HuH-7.5 (cell line): Measurements from ENCODE around the gene BABAM2.
A peak's percentile ranks its signal among the peaks of the same experiment; 100 is the strongest.

Experiments used
- DNase-seq: peaks from one replicate; pipeline ENCODE4 v3.0.0; 2011; ENCODE audit warnings: low spot score

The BABAM2 gene

DNA sequence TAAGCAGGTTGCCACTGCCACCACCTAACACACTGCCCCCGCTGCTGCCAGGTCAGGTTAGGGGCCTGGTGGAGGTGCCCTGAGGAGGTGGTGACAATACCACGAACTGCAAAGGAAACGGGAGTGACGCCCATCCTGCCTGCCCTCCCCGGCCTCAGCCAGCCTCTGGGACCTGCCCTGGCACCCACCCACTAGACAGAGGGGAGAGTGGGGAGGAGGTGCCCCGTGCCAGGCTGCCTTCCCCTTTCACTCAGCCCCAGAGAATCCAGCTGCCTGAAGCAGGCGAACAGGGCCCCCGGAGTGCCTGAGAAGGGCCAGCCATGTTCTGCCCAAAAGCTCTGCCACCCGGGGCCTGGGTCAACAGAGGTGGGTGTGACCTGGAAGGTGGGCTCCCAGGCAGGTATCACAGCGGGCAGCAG is 457.6 kb downstream of the BABAM2 start:
- no peak for DNase-seq

GRCh38 chr2:28348921-28349320 is 458.4 kb downstream of the BABAM2 start:
- no peak for DNase-seq

- no peak for DNase-seq
Measured at GRCh38 chr2:28349546-28350165, 459.1 kb downstream of the BABAM2 start.

- DNase-seq: no peak
Measured at GRCh38 chr2:28350196-28350595, 459.7 kb downstream of the BABAM2 start.

DNA sequence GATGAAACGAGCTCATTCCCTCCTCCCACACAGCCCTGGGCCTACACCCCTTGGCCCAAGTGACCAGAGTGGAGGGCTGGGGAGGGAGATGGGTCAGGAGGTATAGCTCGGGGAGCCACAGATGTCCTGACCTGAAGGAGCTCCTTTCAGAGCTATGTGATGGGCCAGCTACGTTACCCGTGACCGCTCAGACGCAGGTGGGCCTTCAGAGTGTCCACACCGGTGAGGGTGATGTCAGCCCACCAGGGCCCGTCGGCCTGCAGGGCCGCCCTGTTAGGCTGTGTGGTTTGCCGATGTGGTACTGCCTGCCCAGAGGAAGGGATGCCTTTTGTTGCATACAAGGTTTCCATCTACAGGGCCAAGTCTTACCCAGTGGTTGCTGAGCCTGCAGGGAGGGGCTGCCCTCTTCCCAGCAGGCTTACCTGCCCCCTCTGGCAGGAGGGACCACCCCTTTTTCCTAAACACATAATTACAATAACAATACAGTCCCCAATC is 460.3 kb downstream of the BABAM2 start:
- DNase-seq: no peak

GRCh38 chr2:28351621-28352020 is 461.1 kb downstream of the BABAM2 start:
- no peak for DNase-seq

GRCh38 chr2:28352104-28352503 is 461.6 kb downstream of the BABAM2 start:
- DNase-seq: no peak

GRCh38 chr2:28352610-28353195 is 462.2 kb downstream of the BABAM2 start:
- DNase-seq: no peak

- no peak for DNase-seq
Measured at GRCh38 chr2:28354920-28355520, 464.5 kb downstream of the BABAM2 start.

DNA sequence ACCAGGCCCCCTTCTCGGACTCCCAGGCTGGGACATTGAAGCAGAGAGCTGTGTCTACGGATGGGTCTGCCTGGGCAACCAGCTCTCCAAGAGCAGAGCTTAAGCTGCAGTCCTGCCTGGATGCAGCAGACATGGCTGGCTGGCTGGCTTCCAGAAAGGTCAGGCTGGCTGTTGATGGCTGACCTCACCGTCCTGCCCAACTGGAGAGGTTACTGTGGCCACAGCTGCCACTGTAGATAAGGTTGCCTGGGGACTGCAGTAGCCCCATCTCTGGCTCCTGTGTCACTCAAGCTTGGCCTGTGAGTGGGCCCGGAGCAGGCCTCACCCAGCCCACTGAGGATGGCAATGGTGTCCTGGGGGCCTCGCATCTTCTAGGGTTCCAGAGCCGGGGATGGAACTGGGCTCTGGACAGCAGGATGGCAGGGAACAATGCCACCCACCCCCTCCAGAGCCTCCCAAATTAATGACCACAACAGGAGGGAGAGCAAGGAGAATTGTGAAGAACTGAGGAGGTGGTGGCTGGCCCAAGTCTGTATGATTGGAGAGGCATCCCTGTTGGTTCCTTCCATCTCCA is 465.1 kb downstream of the BABAM2 start:
- DNase-seq: peak; percentile 68

DNA sequence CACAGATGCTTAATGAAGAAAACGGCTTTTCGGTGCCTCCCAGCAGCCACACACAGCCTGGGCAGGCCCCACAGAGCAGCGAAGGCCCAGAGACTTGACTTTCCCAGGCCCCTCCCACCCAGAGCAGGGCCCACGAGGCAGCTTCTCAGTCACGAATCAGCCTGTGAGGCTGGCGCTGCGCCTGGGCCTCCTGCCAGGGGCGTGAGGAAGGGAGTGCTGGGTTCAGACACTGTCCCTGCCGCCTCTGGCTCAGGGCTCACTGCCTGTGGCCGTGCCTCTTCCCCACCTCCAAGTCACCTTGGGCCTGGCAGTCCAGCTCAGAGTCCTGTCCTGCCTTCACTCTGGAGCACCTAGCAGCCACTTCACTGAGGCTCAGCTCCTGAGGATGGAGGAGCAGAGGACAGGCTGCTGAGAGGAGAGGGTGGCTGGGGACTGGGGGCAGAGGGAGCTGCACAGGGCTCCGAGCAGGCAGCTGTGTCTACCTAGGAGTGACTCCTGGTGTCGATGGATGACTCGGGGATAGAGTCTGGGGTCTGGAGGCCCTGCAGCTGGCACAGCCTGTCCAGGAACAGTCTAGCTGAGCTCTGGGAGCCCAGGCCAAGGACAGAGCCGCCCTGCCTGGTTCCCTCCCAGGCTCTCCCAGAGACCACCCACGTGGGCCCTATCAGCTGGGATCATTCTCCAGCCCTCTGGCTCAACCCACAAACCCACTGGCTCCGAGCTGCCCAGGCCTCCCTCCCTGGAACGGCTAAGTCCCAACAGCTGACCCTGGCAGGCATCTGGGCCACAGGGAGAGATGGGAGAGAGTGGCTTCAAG is 465.8 kb downstream of the BABAM2 start:
- DNase-seq: no peak

DNA sequence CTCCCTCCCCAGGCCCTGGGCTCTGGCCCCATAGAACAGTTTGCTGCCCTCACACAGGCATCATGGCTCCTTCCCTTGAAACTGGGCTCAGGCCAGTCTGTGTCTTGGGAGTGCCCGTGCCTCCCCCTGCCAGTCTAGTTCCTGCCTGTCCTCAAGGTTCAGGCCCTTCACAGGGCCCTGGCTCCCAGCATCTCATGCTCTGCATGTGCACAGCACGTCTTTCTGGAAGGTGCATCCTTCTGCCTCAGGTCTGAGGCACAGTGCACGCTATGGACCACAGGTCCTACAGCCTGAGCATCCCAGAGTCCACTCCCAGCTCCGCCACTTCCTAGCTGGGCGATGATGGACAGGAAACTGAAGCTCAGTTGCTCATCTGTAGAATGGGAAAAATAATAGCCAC is 466.5 kb downstream of the BABAM2 start:
- no peak for DNase-seq

DNA sequence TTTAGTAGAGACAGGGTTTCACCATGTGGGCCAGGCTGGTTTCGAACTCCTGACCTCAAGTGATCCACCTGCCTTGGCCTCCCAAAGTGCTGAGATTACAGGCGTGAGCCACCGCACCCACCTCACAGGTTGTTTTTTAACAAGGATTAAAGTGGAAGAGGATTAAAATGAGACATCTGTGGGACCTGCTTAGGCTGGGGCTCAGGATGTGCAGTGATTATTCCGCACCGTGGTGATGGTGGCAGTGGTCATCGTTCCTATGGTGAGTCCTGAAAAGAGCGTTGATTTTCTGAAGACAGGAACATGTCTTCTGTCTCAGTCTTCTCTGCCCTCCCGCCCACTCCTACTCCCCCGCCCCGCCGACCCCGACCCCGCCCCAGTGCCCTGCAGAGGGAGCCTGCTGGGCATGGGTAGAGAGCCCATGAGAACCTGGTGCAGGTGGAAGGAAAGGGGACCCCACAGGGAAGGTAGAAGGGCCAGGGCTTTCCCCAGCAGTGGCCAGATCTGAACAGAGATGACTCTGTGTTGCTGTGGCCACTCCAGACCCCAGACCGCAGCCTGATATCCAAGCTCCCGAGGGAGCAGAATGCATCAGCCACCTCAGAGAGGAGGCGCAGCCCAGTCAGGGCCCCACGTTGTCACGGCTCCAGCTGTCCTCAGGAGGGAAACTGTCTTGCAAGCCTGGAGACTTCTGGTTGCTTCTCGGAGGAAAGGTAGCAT is 467.6 kb downstream of the BABAM2 start:
- no peak for DNase-seq

DNA sequence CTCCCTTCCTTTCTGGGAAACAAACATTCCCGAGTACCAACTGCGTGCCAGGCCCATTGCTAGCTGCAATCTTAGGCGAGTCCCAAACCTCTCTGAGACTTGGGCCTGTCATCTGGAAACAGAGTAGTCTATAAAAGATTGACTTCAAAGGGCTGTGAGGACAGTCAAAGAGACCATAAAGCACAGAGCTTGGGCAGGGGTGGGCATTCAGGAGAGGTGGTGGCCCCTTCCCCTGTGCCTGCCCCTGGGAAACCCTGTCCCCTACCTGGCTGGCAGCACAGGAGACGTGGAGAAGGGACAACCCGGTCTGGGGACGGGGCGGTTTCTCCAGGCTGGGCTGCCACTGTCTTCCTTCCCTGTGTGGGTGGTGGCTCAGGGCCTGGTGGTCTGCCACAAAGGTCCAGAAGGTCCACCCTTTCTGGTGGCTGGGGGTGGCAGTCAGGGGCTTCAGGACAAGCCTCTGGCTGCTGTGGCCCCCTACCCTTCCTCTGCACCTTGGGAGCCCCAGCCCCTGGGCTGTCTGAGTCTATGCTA is 468.2 kb downstream of the BABAM2 start:
- DNase-seq: no peak

GRCh38 chr2:28359222-28360057 is 468.9 kb downstream of the BABAM2 start:
- DNase-seq: peak; percentile 51

DNA sequence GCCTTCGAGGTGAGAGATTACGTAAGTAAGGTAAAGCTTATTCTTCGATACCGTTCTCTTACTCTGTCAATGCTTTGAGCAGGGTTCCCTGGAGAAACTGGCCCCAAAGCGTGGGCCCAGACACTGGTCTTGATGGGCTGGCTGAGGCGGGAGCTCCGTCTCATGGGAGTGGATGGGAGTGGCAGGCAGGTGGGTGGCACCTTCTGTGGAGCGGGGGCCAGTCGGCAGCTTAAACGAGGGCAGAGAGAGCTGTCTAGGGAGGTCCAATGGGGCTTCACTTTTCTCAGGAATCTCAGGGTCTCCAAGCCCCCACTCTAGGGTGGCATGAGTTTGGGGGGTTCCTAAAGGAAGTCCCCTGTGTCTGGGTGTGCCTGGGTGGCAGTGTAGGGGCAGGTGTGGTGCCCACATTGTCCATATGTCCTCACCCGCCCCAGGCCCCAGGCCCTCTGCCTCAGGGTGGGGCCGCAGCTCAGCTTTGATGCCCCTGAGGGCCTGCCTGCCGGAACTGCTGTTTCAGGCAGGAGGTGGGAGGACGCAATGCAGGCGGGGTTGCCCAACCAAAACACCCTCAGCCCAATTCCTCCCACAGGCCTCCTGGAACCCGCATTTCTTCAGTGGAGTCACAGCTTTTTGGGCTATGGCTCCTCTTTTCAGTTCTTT is 469.7 kb downstream of the BABAM2 start:
- DNase-seq: no peak

DNA sequence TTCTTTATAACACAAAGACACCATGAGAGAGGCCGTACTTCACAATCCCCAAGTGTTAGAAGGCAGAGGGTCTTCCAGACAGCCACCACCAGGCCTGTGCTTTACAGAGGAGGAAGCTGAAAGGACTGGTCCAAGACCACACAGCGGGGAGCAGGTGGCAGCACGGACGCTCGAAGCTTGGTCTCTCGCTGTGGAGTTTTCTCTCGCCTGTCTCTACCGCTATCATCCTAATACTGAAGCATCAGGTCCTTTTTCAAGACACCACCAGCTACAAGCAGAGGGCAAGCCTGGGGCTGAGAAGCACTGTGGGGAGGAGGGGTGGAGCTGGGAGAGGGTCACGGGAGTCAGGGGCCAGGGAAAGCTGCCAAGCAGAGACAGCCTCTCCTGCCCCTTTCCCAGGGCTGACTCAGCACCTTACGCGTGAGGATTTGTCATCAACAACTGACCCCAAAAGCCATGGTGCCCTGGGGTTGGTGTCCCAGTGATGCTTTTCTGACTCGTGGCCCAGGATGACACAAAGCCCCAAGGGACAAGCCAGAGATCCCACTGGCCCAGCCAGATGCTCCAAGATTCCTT is 470.3 kb downstream of the BABAM2 start:
- no peak for DNase-seq

- DNase-seq: no peak
Measured at GRCh38 chr2:28361991-28362710, 471.6 kb downstream of the BABAM2 start.

DNA sequence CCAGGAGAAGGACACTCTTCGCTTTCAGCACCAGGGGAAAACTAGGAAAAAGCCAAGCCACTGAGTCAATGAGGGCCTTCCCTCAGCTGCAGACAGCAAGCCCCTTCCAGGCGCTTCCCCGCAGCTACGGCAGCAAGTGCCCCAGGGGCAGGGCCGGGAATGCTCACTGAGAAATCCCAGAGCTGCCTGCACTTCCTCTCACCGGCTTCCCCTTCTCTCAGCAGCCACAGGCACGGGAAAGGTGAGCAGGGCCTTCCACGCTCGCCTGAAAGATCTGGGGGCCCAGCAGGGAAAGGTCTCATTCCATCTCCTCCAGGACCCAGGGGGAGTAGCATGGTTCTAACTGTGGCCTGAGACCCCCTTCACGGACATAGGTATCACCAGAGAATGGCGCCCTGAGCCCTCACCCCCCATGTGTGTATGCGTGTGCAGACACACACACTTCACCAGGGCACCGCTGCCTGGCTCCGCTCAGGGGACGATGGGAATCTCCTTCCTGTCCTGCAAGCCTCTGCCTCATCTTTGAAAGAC is 472.5 kb downstream of the BABAM2 start:
- DNase-seq: no peak
